Regular cardiac myocyte (primary cell): ENCODE data around the gene COX4I1. TPM values are rescaled to one million over a fixed set of nuclear protein-coding genes. Genes with fewer than 3 reads are reported as not detected.

Experiments
- total RNA-seq: library from RNA; depleted of rRNA; stranded (reverse); fragments of >200 nt; gene quantifications from 2 replicates; pipeline ENCODE4 v1.2.3, GENCODE V29; 2014

The COX4I1 gene
- total RNA-seq, result 392 and 464 TPM in 2 replicates

GRCh38 chr16:85799497-85800320 is at the start of gene COX4I1, which contains the start of gene EMC8:
Gene COX4I1, plus strand, starts transcription at chr16:85799695. Its CDS starts 1,511 bp downstream, at chr16:85801206.
Gene EMC8, minus strand, starts transcription at chr16:85799544. Its CDS starts 249 bp downstream, at chr16:85799295.

GRCh38 chr16:85750827-85751697 is 48.4 kb upstream of the COX4I1 start, which contains the start of gene C16orf74:
Gene C16orf74, minus strand, starts transcription at chr16:85751096. Its CDS starts 15,879 bp downstream, at chr16:85735217.

Other genes starting within 250 kb of the COX4I1 start
- 13.6 and 18.3 TPM in 2 replicates for gene GSE1, start 186.4 kb upstream of the COX4I1 start, total RNA-seq
- 1.4 and 17.1 TPM in 2 replicates for gene GINS2, start 110.7 kb upstream of the COX4I1 start, total RNA-seq
- 3.4 and 12.3 TPM in 2 replicates for gene C16orf74, start 48.6 kb upstream of the COX4I1 start, total RNA-seq
- 16.9 and 29.3 TPM in 2 replicates for gene EMC8, start 151 bp upstream of the COX4I1 start, total RNA-seq
- gene IRF8, start 99.5 kb downstream of the COX4I1 start, total RNA-seq, result 0.19 TPM in 1 of 2 replicates, not detected in the other